Measurements from ENCODE around the gene LDHAL6B.
A peak's percentile ranks its signal among the peaks of the same experiment; 100 is the strongest.

The LDHAL6B gene

DNA sequence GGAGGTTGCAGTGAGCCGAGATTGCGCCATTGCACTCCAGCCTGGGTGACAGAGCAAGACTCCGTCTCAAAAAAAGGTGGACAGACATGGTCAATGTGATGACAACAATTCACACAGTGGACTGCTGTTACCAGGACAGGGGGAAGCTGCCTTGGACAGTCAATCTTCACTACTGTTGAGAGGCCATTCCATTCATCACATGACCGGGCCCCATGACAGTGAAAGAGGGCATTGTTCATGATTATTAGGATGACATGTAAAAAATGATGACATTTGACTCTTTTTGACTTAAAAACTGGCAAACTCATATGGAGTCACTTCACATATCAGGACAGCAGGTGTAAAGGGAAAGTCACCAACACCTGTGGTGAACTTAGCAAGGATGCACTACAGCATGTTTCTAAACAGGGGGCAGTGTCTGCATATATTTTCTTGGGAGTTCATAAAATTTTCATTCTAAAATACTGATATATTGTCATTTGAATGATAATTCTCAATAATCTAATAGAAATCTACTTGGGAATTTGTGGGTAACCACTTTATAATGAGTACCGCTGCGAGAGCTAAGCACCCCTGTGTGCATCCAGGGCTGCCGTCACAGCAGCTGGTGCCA lies 34.2 kb upstream of the LDHAL6B start:
- H3K4me3 Mint-ChIP-seq, result no peak overlapping the region
- H3K36me3 Mint-ChIP-seq, result peaks cover 56% of the 10 kb centered on the region

DNA sequence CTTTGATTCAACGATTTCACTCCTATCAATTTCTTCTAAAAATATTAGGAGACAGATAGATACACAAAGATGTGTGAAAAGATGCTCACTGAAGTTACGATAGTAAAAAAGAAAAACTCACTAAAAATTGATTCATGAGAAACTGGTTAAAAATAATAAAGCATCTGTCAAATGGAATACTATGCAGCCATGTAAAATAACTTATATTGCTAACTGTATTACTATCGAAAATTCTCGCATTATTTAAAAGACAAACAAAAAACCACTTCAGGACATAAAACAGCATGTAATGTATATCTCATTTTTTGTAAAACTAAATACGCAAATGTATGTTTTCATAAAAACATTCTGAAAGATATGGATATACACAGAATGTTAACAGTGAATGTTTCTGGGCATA lies 33.4 kb upstream of the LDHAL6B start:
- no peak overlapping the region for H3K27ac Mint-ChIP-seq
- H3K4me1 Mint-ChIP-seq, result peaks cover 33% of the 10 kb centered on the region
- H3K27me3 Mint-ChIP-seq, result no peaks in the 10 kb centered on the region

More for the DNA sequence above, 34.2 kb upstream of the LDHAL6B start:
- no peak for ATAC-seq
- peaks cover 25% of the 10 kb centered on the region for H3K4me1 Mint-ChIP-seq
- no peaks in the 10 kb centered on the region for H3K27me3 Mint-ChIP-seq
- peaks cover 3% of the 10 kb centered on the region for H3K9me3 Mint-ChIP-seq
- H3K27ac Mint-ChIP-seq, result no peak overlapping the region

DNA sequence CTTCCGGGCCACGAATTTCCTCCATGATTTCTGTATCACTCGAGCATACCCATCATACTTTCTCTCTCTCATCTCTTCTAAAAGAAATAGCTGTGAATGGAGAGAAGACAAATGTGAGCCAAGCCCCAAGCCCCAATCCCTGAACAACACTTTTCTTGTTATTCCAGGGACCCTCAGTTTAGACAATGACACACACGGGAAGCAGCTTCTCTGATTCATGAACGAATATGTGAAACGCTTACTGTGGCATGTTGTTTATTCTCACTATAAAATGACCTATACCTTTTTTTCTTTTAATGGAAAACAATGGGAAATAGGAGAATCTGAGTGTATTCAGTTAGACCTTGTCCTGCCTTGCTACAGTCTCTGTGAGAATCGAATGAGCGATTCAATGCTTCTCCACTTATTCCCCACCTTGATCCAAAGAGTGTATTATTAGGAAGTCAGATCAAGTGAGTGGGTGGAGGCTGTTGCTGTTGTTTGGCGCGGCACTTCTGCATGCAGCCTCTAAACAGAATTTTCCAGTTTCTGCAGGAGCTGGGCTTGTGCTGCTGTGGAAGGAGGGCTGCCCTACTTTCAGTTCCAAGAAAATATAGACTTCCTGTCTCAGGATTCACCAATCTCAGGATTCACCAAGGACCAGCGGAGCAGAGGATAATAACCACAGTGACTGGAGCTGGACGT lies 32.4 kb upstream of the LDHAL6B start:
- H3K4me1 Mint-ChIP-seq, result peaks cover 32% of the 10 kb centered on the region
- peaks cover 3% of the 10 kb centered on the region for H3K9me3 Mint-ChIP-seq
- ATAC-seq, result no peak
- H3K36me3 Mint-ChIP-seq, result peaks cover 66% of the 10 kb centered on the region
- no peaks in the 10 kb centered on the region for H3K27me3 Mint-ChIP-seq
- H3K27ac Mint-ChIP-seq, result no peak overlapping the region
- no peak overlapping the region for H3K4me3 Mint-ChIP-seq

More for the DNA sequence above, 33.4 kb upstream of the LDHAL6B start:
- no peak for ATAC-seq
- H3K9me3 Mint-ChIP-seq, result peaks cover 3% of the 10 kb centered on the region
- H3K4me3 Mint-ChIP-seq, result no peak overlapping the region
- peaks cover 61% of the 10 kb centered on the region for H3K36me3 Mint-ChIP-seq

DNA sequence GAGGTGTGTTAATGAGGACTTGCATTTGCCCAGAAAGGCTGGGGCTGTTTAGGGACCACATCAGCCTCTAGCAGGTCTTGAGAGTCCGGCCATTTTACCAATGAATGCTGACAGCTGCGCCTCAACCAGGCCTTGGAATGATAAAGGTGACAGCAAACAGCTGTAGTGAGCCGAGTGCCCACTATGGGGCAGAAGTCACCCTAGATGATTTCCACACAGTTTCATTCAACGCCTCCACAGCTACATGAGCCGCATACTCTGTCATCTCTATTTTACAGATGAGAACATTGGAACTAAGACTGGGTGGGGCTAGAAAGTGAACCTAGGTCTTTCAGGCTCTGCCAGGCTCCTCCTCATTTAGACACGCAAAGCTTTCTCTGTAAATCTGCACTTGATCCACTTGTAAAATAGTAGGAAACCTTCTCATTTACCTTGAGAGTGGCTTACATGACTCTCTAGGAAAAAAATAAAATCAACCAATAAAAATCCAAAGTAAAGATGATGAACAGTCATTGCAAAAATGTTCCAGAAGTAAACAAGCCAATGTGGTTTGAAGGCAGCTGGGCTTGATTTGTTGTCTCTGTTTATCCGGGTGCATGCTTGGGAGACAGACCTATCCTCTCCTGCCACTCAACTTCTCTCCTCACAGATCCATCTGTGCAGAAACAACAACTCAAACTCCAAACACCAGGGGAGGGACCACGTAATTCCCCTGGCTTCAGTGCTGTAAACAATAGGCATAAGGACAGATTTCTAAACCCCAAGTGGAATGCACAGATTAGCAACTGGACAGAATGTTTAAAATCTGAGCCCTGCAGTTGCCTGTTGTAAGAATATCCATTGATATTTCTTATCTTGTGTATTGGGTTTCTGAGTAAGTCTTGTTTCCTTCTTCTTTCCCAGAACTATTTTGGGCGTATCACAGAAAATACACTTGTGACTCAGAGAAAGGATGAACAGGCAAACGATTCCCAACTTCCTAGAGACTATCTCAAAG lies 31.5 kb upstream of the LDHAL6B start:
- no peak overlapping the region for H3K4me3 Mint-ChIP-seq

DNA sequence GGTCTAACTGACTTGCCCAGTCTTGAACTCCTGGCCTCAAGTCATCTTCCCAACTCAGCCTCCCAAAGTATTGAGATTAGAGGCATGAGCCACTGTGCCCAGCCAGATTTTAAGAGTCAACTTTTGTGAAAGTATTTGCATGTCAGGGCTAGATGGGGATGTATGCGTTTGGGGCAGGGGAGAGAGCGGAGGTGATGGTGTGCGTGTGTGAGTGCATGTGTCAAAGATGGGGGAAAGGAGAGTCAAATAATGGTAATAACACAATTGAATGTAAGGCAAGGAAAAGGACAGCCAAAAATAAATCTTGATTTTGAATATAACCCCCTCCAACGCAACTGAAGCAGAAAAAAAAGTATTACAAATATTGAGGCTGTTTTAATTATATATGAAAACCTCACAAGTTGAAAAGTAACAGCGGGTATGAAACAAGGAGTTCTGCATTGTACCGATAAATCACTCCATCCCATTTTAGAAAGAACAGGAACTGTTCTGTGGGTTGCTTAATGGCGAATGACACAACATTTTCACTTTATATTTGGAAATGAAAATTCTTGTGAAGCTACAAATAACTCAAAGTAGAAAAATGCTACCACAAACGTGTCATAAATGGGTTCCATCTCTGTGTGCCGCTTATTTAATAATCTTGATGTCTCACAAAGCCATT lies 29.9 kb upstream of the LDHAL6B start:
- Mint-ChIP-seq H3K4me1 (peaks cover 26% of the 10 kb centered on the region), H3K27ac (peak overlapping the region; percentile 65), H3K4me3 (no peak overlapping the region), H3K27me3 (no peaks in the 10 kb centered on the region), H3K9me3 (peaks cover 3% of the 10 kb centered on the region), H3K36me3 (peaks cover 64% of the 10 kb centered on the region)
- ATAC-seq, result no peak

More for the DNA sequence above, 31.5 kb upstream of the LDHAL6B start:
- peak; percentile 85 for ATAC-seq
- Mint-ChIP-seq H3K27ac (no peak overlapping the region), H3K27me3 (no peaks in the 10 kb centered on the region), H3K36me3 (peaks cover 58% of the 10 kb centered on the region), H3K9me3 (peaks cover 3% of the 10 kb centered on the region), H3K4me1 (peaks cover 26% of the 10 kb centered on the region)

DNA sequence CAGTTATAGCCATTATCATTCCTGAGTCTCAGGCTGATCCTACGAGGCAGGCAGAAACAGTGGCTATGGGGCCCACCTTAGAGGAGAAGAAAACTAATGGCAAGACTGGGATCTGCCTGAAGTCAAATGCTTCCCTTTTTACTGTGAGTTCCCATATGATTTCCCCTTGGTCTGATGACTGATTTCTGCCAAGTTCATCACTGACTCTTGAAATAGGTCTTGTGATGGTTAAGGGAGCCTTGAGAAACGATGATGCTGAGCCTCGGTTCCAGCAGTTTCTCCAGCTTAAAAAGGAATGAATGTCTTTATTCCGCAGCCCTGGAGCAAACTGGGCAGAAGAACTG lies 29.4 kb upstream of the LDHAL6B start:
- Mint-ChIP-seq H3K4me1 (peaks cover 26% of the 10 kb centered on the region), H3K4me3 (no peak overlapping the region), H3K9me3 (peaks cover 3% of the 10 kb centered on the region), H3K27ac (peak overlapping the region; percentile 65), H3K27me3 (no peaks in the 10 kb centered on the region), H3K36me3 (peaks cover 66% of the 10 kb centered on the region)
- peak; percentile 35 for ATAC-seq

DNA sequence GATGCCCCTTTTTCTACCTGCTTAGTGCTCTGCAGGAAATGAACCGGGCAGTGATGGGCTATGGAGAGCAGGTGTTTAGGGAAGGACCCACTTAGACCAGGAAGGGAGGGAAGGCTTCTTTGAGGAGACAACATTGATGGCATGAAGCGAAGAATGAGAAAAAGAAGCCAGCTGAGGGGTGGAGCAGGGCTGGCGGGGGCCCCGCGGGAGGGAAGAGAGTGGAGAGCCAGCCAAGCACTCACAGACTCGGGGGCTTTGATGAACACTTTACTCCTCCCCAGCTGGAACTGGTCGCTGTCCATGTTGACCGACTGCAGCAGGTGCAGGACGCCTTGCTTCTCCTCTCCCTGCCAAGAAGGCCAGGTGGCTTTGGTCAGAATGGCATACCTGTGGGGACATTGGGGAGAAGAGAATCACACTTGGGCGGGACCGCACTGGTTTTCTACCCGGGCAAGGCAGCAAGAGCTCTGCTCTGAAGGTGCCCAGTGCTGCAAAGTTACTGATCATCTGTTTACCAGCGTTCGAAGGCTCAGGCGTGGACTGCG lies 28.4 kb upstream of the LDHAL6B start:
- H3K9me3 Mint-ChIP-seq, result peaks cover 5% of the 10 kb centered on the region
- H3K27ac Mint-ChIP-seq, result peak overlapping the region; percentile 65
- H3K4me1 Mint-ChIP-seq, result peaks cover 26% of the 10 kb centered on the region
- H3K27me3 Mint-ChIP-seq, result no peaks in the 10 kb centered on the region
- ATAC-seq, result no peak
- peaks cover 75% of the 10 kb centered on the region for H3K36me3 Mint-ChIP-seq
- H3K4me3 Mint-ChIP-seq, result no peak overlapping the region

DNA sequence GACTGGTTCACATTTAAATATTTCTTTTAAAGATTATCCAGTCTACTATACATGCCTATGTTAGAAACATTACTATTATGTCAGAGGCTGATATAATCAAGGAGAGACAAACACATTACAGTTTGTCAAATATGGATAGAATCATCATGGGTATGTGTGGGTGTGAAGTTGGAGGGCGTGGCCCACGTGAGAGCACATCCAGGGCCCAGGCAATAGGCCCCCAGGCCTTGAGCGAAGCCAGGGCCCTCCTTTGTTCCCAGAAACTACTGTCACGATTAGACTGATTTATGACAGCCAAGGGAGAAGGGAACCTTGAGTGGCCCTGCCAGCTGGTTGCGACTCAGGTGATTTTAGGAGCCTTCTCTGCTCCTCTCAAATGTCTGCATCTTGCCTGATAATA lies 26.9 kb upstream of the LDHAL6B start:
- no peaks in the 10 kb centered on the region for H3K27me3 Mint-ChIP-seq
- peaks cover 77% of the 10 kb centered on the region for H3K36me3 Mint-ChIP-seq
- H3K9me3 Mint-ChIP-seq, result peaks cover 2% of the 10 kb centered on the region
- H3K4me1 Mint-ChIP-seq, result peaks cover 26% of the 10 kb centered on the region
- H3K4me3 Mint-ChIP-seq, result no peak overlapping the region
- no peak for ATAC-seq
- no peak overlapping the region for H3K27ac Mint-ChIP-seq

DNA sequence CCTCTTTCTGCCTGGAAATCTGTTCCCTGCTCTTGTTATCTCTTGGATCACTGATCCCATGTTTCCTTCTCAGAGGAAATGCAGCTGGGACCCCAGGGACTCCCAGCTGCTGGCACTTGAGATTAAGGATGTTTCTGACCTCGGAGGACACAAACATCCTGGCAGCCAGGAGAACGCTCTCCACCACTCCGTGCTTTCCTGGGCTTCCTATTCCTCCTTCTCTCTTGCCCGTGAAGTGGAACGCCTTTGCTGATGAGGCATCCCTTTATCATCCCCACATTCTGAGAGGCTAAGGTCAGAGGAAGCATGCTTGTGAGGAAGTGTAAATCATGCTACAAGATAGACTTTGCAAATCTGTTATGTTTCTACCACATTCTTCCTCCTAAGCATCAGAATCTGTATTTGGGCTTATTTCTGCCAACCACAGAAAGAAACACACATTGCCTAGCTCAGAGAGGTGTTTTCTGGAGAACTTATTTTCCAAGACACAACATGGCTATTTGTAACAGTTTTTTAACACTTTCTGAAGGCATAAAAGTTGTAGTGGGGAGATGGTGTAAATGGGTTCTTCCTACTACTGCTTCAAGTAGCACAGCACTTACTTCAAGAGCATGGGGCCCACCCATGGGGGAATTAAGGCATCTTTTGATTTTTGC lies 25.6 kb upstream of the LDHAL6B start:
- Mint-ChIP-seq H3K27ac (peak overlapping the region; percentile 40), H3K9me3 (peaks cover 2% of the 10 kb centered on the region), H3K4me1 (peaks cover 16% of the 10 kb centered on the region), H3K4me3 (no peak overlapping the region), H3K36me3 (peaks cover 70% of the 10 kb centered on the region), H3K27me3 (no peaks in the 10 kb centered on the region)
- no peak for ATAC-seq

DNA sequence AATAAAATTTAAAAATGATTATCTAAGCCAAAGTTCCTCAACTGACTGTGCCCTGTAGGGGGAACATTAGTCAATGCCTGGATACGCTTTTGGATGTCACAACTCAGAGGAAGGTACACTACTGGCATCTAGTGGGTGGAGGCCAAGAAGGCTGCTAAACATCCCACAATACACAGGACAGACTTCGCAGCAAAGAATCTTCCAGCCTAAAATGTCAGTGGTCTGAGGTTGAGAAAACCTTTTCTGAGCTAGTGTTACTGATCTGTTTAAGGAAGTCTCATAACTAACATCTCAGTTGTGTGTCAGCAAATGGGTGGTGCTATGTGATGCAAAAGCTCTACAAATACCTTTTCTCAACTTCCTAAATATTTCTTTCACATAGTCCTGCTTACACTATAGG lies 20.9 kb upstream of the LDHAL6B start:
- Mint-ChIP-seq H3K4me3 (no peak overlapping the region), H3K36me3 (peaks cover 72% of the 10 kb centered on the region), H3K27ac (no peak overlapping the region), H3K9me3 (peaks cover 2% of the 10 kb centered on the region), H3K4me1 (no peaks in the 10 kb centered on the region), H3K27me3 (no peaks in the 10 kb centered on the region)
- no peak for ATAC-seq

DNA sequence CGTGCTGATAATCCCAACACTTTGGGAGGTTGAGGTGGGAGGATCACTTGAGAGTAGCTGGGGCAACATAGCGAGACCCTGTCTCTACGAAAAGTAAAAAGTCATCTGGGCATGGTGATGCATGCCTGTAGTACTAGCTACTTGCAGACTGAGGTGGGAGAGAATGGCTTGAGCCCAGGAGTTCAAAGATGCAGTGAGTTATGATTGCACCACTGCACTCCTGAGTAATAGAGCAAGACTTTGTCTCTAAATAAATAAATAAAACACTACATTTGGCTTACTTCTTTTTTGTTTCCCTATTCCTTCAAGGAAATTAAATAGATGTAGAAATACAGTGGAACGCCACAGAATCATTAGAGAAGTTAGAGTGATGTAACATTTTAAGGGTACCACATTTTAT lies 20.1 kb upstream of the LDHAL6B start:
- Mint-ChIP-seq H3K4me3 (no peak overlapping the region), H3K27ac (no peak overlapping the region), H3K9me3 (peaks cover 2% of the 10 kb centered on the region), H3K36me3 (peaks cover 71% of the 10 kb centered on the region), H3K27me3 (no peaks in the 10 kb centered on the region), H3K4me1 (no peaks in the 10 kb centered on the region)
- no peak for ATAC-seq

DNA sequence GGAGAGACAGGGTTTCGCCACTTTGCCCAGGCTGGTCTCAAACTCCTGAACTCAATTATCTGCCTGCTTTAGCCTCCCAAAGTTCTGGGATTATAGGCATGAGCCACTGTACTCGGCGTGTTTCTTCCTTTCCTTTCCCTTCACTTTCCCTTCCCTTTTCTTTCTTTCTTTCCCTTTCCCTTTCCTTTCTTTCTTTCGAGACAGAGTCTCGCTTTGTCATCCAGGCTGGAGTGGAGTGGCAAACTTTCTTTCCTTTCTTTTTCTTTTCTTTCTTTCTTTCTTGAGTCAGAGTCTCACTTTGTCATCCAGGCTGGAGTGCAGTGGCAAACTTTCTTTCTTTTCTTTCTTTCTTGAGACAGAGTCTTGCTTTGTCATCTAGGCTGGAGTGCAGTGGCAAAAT lies 17.4 kb upstream of the LDHAL6B start:
- Mint-ChIP-seq H3K27me3 (no peaks in the 10 kb centered on the region), H3K4me3 (no peak overlapping the region), H3K27ac (no peak overlapping the region), H3K36me3 (peaks cover 67% of the 10 kb centered on the region), H3K9me3 (no peaks in the 10 kb centered on the region), H3K4me1 (no peaks in the 10 kb centered on the region)
- ATAC-seq, result no peak

DNA sequence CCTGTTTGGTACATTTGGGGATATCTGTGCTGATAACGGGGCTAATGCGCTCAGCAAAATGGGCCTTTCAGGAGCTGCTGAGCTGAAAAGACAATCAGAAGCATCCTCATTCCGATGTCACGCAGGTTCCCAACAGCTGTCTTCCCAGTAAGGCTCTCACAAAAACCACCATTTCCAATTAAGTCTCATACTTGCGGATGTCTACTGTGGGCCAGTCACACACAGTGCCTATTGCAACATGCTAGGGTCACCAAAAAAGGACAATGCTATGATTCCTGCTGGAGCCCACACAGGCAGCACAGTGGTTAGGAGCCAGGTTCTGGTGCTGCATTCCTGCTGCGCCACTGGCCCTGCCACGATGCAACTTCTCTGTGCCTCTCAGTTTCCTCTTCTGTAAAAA lies 16.4 kb upstream of the LDHAL6B start:
- no peak for ATAC-seq
- Mint-ChIP-seq H3K4me1 (no peaks in the 10 kb centered on the region), H3K27ac (no peak overlapping the region), H3K27me3 (no peaks in the 10 kb centered on the region), H3K4me3 (no peak overlapping the region), H3K36me3 (peaks cover 66% of the 10 kb centered on the region), H3K9me3 (no peaks in the 10 kb centered on the region)

DNA sequence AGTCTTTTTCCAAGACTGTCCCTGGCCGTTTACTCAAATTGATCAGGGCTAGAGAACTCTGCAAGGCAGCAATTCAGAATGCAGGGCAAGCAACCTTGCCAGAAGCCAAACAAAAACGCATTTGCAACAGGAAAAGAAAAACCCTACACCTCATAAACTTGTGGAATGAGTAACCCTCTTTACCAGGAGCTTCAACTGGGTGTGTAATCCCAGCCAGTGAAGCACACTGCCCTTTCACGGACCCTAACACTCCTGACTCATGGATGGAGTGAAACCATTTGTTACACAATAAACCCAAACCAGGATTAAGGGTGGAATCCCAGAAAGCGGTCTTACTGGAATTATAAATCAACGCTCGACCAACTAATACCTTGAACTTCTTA lies 14.8 kb upstream of the LDHAL6B start:
- Mint-ChIP-seq H3K36me3 (peaks cover 69% of the 10 kb centered on the region), H3K27ac (no peak overlapping the region), H3K9me3 (no peaks in the 10 kb centered on the region), H3K4me3 (no peak overlapping the region), H3K27me3 (no peaks in the 10 kb centered on the region), H3K4me1 (no peaks in the 10 kb centered on the region)
- ATAC-seq, result no peak
